WTC11 (cell line): ENCODE data around the gene TBC1D1. TPM values are rescaled to one million over a fixed set of nuclear protein-coding genes. Genes with fewer than 3 reads are reported as not detected.

Experiments used
- ATAC-seq: fragments of 200-7000 bp; cut with Tn5 transposase; 2 replicates; pipeline ENCODE4 v1.10.0; 2021; ENCODE audit warnings: mild to moderate bottlenecking, moderate library complexity
- CTCF ChIA-PET: fragments of 300-600 bp; sonication (Branson Sonifier 250); formaldehyde crosslinking; loops from one replicate; lab custom pipeline; 2021; ENCODE audit warnings: antibody characterized with exemption; lab: Charles Lee
- POLR2A ChIA-PET: fragments of 350-600 bp; sonication (Branson Sonifier 250); formaldehyde crosslinking; loops from one replicate; lab custom pipeline; 2021; ENCODE audit warnings: antibody characterized with exemption; lab: Charles Lee
- DNase-seq: peaks from one replicate; pipeline ENCODE4 v3.0.0; 2021; ENCODE audit warnings: low spot score
- H3K27ac Mint-ChIP-seq: 2 replicates; pipeline ENCODE4 v1.8.0; 2021; ENCODE audit warnings: mixed read lengths
- H3K27me3 Mint-ChIP-seq: 2 replicates; pipeline ENCODE4 v1.8.0; 2021; ENCODE audit warnings: low read depth, mild to moderate bottlenecking, moderate library complexity, mixed read lengths
- H3K36me3 Mint-ChIP-seq: 2 replicates; pipeline ENCODE4 v1.8.0; 2021; ENCODE audit warnings: mixed read lengths
- H3K4me1 Mint-ChIP-seq: 2 replicates; pipeline ENCODE4 v1.8.0; 2022; ENCODE audit warnings: mixed read lengths
- H3K4me3 Mint-ChIP-seq: 2 replicates; pipeline ENCODE4 v1.8.0; 2021; ENCODE audit warnings: mild to moderate bottlenecking, moderate library complexity, mixed read lengths
- H3K9me3 Mint-ChIP-seq: 2 replicates; pipeline ENCODE4 v1.8.0; 2021; ENCODE audit warnings: mixed read lengths
- ERG ChIP-seq: fragments of 250-450 bp; sonication (Bioruptor Pico); IDR thresholded peaks from 2 replicates; pipeline ENCODE4 v1.8.0; 2021; ENCODE audit warnings: mild to moderate bottlenecking
- ESRRA ChIP-seq: sonication (generic); formaldehyde crosslinking; IDR thresholded peaks from 2 replicates; pipeline ENCODE4 v1.8.1; 2022; ENCODE audit warnings: mild to moderate bottlenecking, missing genetic modification reagents, borderline replicate concordance
- FOXK1 ChIP-seq: sonication (generic); formaldehyde crosslinking; IDR thresholded peaks from 2 replicates; pipeline ENCODE4 v1.8.0; 2022; ENCODE audit warnings: mild to moderate bottlenecking, moderate library complexity, missing genetic modification reagents
- GRHL2 ChIP-seq: fragments of 250-450 bp; sonication (Bioruptor Pico); IDR thresholded peaks from 2 replicates; pipeline ENCODE4 v1.8.0; 2022; ENCODE audit warnings: mild to moderate bottlenecking, moderate library complexity; ENCODE audit not compliant: insufficient replicate concordance, severe bottlenecking
- GTF2I ChIP-seq: fragments of 250-450 bp; sonication (Bioruptor Pico); conservative IDR thresholded peaks from 2 replicates; pipeline ENCODE4 v1.4.0; 2021; ENCODE audit warnings: mild to moderate bottlenecking
- HMGXB4 ChIP-seq: sonication (generic); formaldehyde crosslinking; IDR thresholded peaks from 2 replicates; pipeline ENCODE4 v1.8.1; 2023; ENCODE audit warnings: mild to moderate bottlenecking, moderate library complexity, missing genetic modification reagents
- MAX ChIP-seq: sonication (generic); formaldehyde crosslinking; IDR thresholded peaks from 2 replicates; pipeline ENCODE4 v1.8.0; 2022; ENCODE audit warnings: mild to moderate bottlenecking, missing genetic modification reagents
- MLX ChIP-seq: sonication (generic); formaldehyde crosslinking; IDR thresholded peaks from 2 replicates; pipeline ENCODE4 v1.8.1; 2023; ENCODE audit warnings: mild to moderate bottlenecking, missing genetic modification reagents, moderate library complexity
- SP1 ChIP-seq: sonication (generic); formaldehyde crosslinking; conservative IDR thresholded peaks from 2 replicates; pipeline ENCODE4 v1.8.1; 2022; ENCODE audit warnings: missing genetic modification reagents
- TEAD4 ChIP-seq: sonication (generic); formaldehyde crosslinking; IDR thresholded peaks from 2 replicates; pipeline ENCODE4 v1.8.0; 2022; ENCODE audit warnings: mild to moderate bottlenecking, missing genetic modification reagents
- ZBTB43 ChIP-seq: sonication (generic); formaldehyde crosslinking; IDR thresholded peaks from 2 replicates; pipeline ENCODE4 v1.8.1; 2023; ENCODE audit warnings: mild to moderate bottlenecking, missing genetic modification reagents
- ZNF121 ChIP-seq: sonication (generic); formaldehyde crosslinking; IDR thresholded peaks from 2 replicates; pipeline ENCODE4 v1.8.0; 2023; ENCODE audit warnings: missing genetic modification reagents
- ZNF232 ChIP-seq: sonication (generic); formaldehyde crosslinking; IDR thresholded peaks from 2 replicates; pipeline ENCODE4 v1.8.0; 2022; ENCODE audit warnings: mild to moderate bottlenecking, missing genetic modification reagents
- ZNF281 ChIP-seq: sonication (generic); formaldehyde crosslinking; IDR thresholded peaks from 2 replicates; pipeline ENCODE4 v1.8.0; 2023; ENCODE audit warnings: mild to moderate bottlenecking, missing genetic modification reagents
- ZNF671 ChIP-seq: fragments of 250-450 bp; sonication (Bioruptor Pico); IDR thresholded peaks from 2 replicates; pipeline ENCODE4 v1.8.0; 2021; ENCODE audit warnings: mild to moderate bottlenecking
- total RNA-seq: library from RNA; stranded (reverse); gene quantifications from 3 replicates; pipeline ENCODE4 v1.2.3, GENCODE V29; 2021

The TBC1D1 gene
- total RNA-seq, 1 experiment from 2014 or later: 134 TPM

- no peak for TF ChIP-seq FOXK1 (CRISPR knock-in tag)
- TF ChIP-seq, all 79 proteins: peak for 0
Measured at GRCh38 chr4:37994569-37994968, 103.7 kb downstream of the TBC1D1 start (continued).

- CTCF ChIA-PET: no interaction called here
Measured at GRCh38 chr4:37995299-37995821, 104.5 kb downstream of the TBC1D1 start.

More at GRCh38 chr4:37995299-37995821, 104.5 kb downstream of the TBC1D1 start:
- no peak for TF ChIP-seq MAX (CRISPR knock-in tag)
- TF ChIP-seq HMGXB4 (CRISPR knock-in tag): no peak
- no peak for TF ChIP-seq ZNF232 (CRISPR knock-in tag)
- no peak for TF ChIP-seq ZNF281 (CRISPR knock-in tag)
- TF ChIP-seq ZBTB43 (CRISPR knock-in tag): no peak
- TF ChIP-seq GRHL2 (CRISPR knock-in tag): no peak
- TF ChIP-seq GTF2I (CRISPR knock-in tag): no peak
- TF ChIP-seq MLX (CRISPR knock-in tag): no peak
- TF ChIP-seq ERG (CRISPR knock-in tag): no peak
- TF ChIP-seq SP1 (CRISPR knock-in tag): no peak
- no peak for TF ChIP-seq ZNF671 (CRISPR knock-in tag)
- TF ChIP-seq TEAD4: no peak
- no peak for TF ChIP-seq ZNF121
- TF ChIP-seq ESRRA: no peak
- TF ChIP-seq, all 79 proteins: peak for 0
- no peak for ATAC-seq
- POLR2A ChIA-PET: interaction anchor here (0.6 kb wide), 1 partner anchor 174 kb away, joined by 3 read pairs; no protein-coding TSS in a partner anchor
- H3K27ac Mint-ChIP-seq: no peak overlapping the region
- no peak overlapping the region for H3K4me3 Mint-ChIP-seq
- peaks cover 5% of the 10 kb centered on the region; the same call in 1 of the 2 replicates for H3K36me3 Mint-ChIP-seq
- H3K27me3 Mint-ChIP-seq: no peaks in the 10 kb centered on the region
- no peak for DNase-seq
- H3K9me3 Mint-ChIP-seq: no peaks in the 10 kb centered on the region
- peaks cover 65% of the 10 kb centered on the region for H3K4me1 Mint-ChIP-seq
